Measurements from ENCODE around the gene FOXK2. TPM values are rescaled to one million over a fixed set of nuclear protein-coding genes. Genes with fewer than 3 reads are reported as not detected.
"Not testable (repeated sequence)": the region's sequence is repeated elsewhere in the genome, so short reads cannot be mapped to it uniquely, and the experiment has no call there.

Gene FOXK2
- total RNA-seq, 4 donors from 2014 or later = 70.7 to 109 (median 85.0) TPM

- H3K9me3 ChIP-seq = no peaks in the 10 kb centered on the region
- H3K27ac ChIP-seq = peak overlapping the region in 2 of 4 donors; percentile 12 to 27
- TF ChIP-seq POLR2A (IDR thresholded peaks at IDR 0.05) = no peak
- TF ChIP-seq CTCF (IDR thresholded peaks at IDR 0.05 in 4 of 5, conservative IDR thresholded peaks at IDR 0.05 in 1 of 5) = no peak
- H3K4me3 ChIP-seq = no peak overlapping the region
- DNase-seq = no peak
- intact Hi-C loops (cut with DNase I; ENCODE audit: low total_unique reads) (no loop called here), in situ Hi-C loops (cut with MboI; ENCODE audit: low sequenced_read_pairs in 4 of 4) (no loop called here)
- ATAC-seq = no peak
- no peaks in the 10 kb centered on the region for H3K27me3 ChIP-seq
- peaks cover 0 to 8% of the 10 kb centered on the region in 2 donors for H3K36me3 ChIP-seq
- H3K4me1 ChIP-seq = peaks cover 59 to 78% of the 10 kb centered on the region in 2 donors
Measured at GRCh38 chr17:82563318-82563717, 43.8 kb downstream of the FOXK2 start.

GRCh38 chr17:82563745-82564144 is 44.2 kb downstream of the FOXK2 start:
- H3K4me1 ChIP-seq = peaks cover 63 to 82% of the 10 kb centered on the region in 2 donors
- peak overlapping the region in 2 of 4 donors; percentile 70 to 81 for H3K27ac ChIP-seq
- DNase-seq; H3K9me3 ChIP-seq; intact Hi-C loops (cut with DNase I; ENCODE audit: low total_unique reads); in situ Hi-C loops (cut with MboI; ENCODE audit: low sequenced_read_pairs in 4 of 4); H3K4me3 ChIP-seq; H3K27me3 ChIP-seq; ATAC-seq: not testable (repeated sequence)
- H3K36me3 ChIP-seq = peaks cover 0 to 10% of the 10 kb centered on the region in 2 donors

- ATAC-seq (no peak), DNase-seq (no peak)
- in situ Hi-C loops (cut with MboI; ENCODE audit: low sequenced_read_pairs in 4 of 4) (no loop called here), intact Hi-C loops (cut with DNase I; ENCODE audit: low total_unique reads) (no loop called here)
- Histone ChIP-seq H3K36me3 (peaks cover 0 to 10% of the 10 kb centered on the region in 2 donors), H3K9me3 (no peaks in the 10 kb centered on the region), H3K4me3 (no peak overlapping the region), H3K4me1 (peaks cover 66 to 80% of the 10 kb centered on the region in 2 donors), H3K27me3 (no peaks in the 10 kb centered on the region), H3K27ac (peak overlapping the region in 3 of 4 donors; percentile 21 to 81 (median 70))
- no peak for TF ChIP-seq CTCF (IDR thresholded peaks at IDR 0.05 in 4 of 5, conservative IDR thresholded peaks at IDR 0.05 in 1 of 5)
- TF ChIP-seq POLR2A (IDR thresholded peaks at IDR 0.05) = no peak
Measured at GRCh38 chr17:82564241-82564640, 44.7 kb downstream of the FOXK2 start.

- ATAC-seq = peak; percentile 52 to 88
- peaks cover 58 to 67% of the 10 kb centered on the region in 2 donors for H3K4me1 ChIP-seq
- H3K36me3 ChIP-seq = peaks cover 0 to 12% of the 10 kb centered on the region in 2 donors
- no peak overlapping the region for H3K4me3 ChIP-seq
- H3K9me3 ChIP-seq = no peaks in the 10 kb centered on the region
- DNase-seq = peak in 1 of 2 donors; percentile 46
- H3K27me3 ChIP-seq = no peaks in the 10 kb centered on the region
- no peak for TF ChIP-seq CTCF (IDR thresholded peaks at IDR 0.05 in 4 of 5, conservative IDR thresholded peaks at IDR 0.05 in 1 of 5)
- no peak for TF ChIP-seq POLR2A (IDR thresholded peaks at IDR 0.05)
- peak overlapping the region; percentile 66 to 81 (median 70) for H3K27ac ChIP-seq
- intact Hi-C loops (cut with DNase I; ENCODE audit: low total_unique reads) (no loop called here), in situ Hi-C loops (cut with MboI; ENCODE audit: low sequenced_read_pairs in 4 of 4) (no loop called here)
Measured at GRCh38 chr17:82565551-82565950, 46.0 kb downstream of the FOXK2 start.

GRCh38 chr17:82566129-82566960 is 46.8 kb downstream of the FOXK2 start:
- no peak overlapping the region for H3K4me3 ChIP-seq
- TF ChIP-seq POLR2A (IDR thresholded peaks at IDR 0.05) (no peak), CTCF (IDR thresholded peaks at IDR 0.05 in 4 of 5, conservative IDR thresholded peaks at IDR 0.05 in 1 of 5) (no peak)
- H3K4me1 ChIP-seq = peaks cover 52 to 59% of the 10 kb centered on the region in 2 donors
- peaks cover 0 to 20% of the 10 kb centered on the region in 2 donors for H3K36me3 ChIP-seq
- DNase-seq = no peak
- in situ Hi-C loops (cut with MboI; ENCODE audit: low sequenced_read_pairs in 4 of 4) = no loop called here
- H3K27ac ChIP-seq = peak overlapping the region; percentile 66 to 81 (median 70)
- no peaks in the 10 kb centered on the region for H3K9me3 ChIP-seq
- intact Hi-C loops (cut with DNase I; ENCODE audit: low total_unique reads) = no loop called here
- no peaks in the 10 kb centered on the region for H3K27me3 ChIP-seq
- peak in 1 of 2 donors; percentile 31 for ATAC-seq

Data from gastrocnemius medialis (tissue), 4 donors.